Endometrial microvascular endothelial cells (primary cell): ENCODE measurements around the gene HPCA. TPM values are rescaled to one million over a fixed set of nuclear protein-coding genes. Genes with fewer than 3 reads are reported as not detected.

Experiments
- in situ Hi-C: cut with HindIII; loops from 2 replicates; pipeline ENCODE4 v1.10.0; 2017; ENCODE audit warnings: low sequenced_read_pairs, low pct_unique_long_range_greater_than_20kb; ENCODE audit errors: inconsistent ontology term
- total RNA-seq: library from RNA; depleted of rRNA; stranded (reverse); fragments of >200 nt; gene quantifications from one replicate; pipeline ENCODE4 v1.2.3, GENCODE V29; 2015; ENCODE audit errors: inconsistent ontology term

HPCA gene
- total RNA-seq, 1 donor from 2014 or later, result not detected

GRCh38 chr1:32869923-32870614 is 16.2 kb upstream of the HPCA start:
- in situ Hi-C loops, result no loop called here

GRCh38 chr1:32870615-32871363 is 15.5 kb upstream of the HPCA start, which contains the start of gene FNDC5:
FNDC5 (minus strand) TSS chr1:32870912.
- in situ Hi-C loops, result no loop called here

GRCh38 chr1:32871364-32872191 is 14.7 kb upstream of the HPCA start:
- in situ Hi-C loops, result no loop called here

- in situ Hi-C loops, result no loop called here
Measured at GRCh38 chr1:32872192-32872460, 14.2 kb upstream of the HPCA start.

- in situ Hi-C loops, result no loop called here
Measured at GRCh38 chr1:32873484-32873883, 12.8 kb upstream of the HPCA start.

GRCh38 chr1:32874860-32875752 is 11.2 kb upstream of the HPCA start:
- in situ Hi-C loops, result no loop called here

GRCh38 chr1:32876341-32877210 is 9.7 kb upstream of the HPCA start:
- in situ Hi-C loops, result no loop called here

- in situ Hi-C loops, result no loop called here
Measured at GRCh38 chr1:32877211-32878110, 8.8 kb upstream of the HPCA start.

- in situ Hi-C loops, result no loop called here
Measured at GRCh38 chr1:32878183-32878582, 8.1 kb upstream of the HPCA start.

- in situ Hi-C loops, result no loop called here
Measured at GRCh38 chr1:32878637-32879041, 7.7 kb upstream of the HPCA start.

- in situ Hi-C loops, result no loop called here
Measured at GRCh38 chr1:32881291-32881690, 5.0 kb upstream of the HPCA start.

- in situ Hi-C loops, result no loop called here
Measured at GRCh38 chr1:32881871-32882850, 4.1 kb upstream of the HPCA start.

- in situ Hi-C loops, result no loop called here
Measured at GRCh38 chr1:32883338-32884031, 2.8 kb upstream of the HPCA start.

GRCh38 chr1:32884032-32884372 is 2.3 kb upstream of the HPCA start:
- in situ Hi-C loops, result no loop called here

GRCh38 chr1:32884726-32885125 is 1.6 kb upstream of the HPCA start:
- in situ Hi-C loops, result no loop called here

GRCh38 chr1:32885676-32886003 is 651 bp upstream of the HPCA start:
- in situ Hi-C loops, result no loop called here
